ENCODE data around the gene TNFAIP6. TPM values are rescaled to one million over a fixed set of nuclear protein-coding genes. Genes with fewer than 3 reads are reported as not detected.

TNFAIP6 gene
- total RNA-seq, 1 donor from 2014 or later = 3.0 TPM

- no peaks in the 10 kb centered on the region for H3K36me3 ChIP-seq
- no peak for TF ChIP-seq CTCF (IDR thresholded peaks at IDR 0.05)
- H3K4me1 ChIP-seq = no peaks in the 10 kb centered on the region
- H3K9me3 ChIP-seq = no peaks in the 10 kb centered on the region
- no peak for ATAC-seq
- no peak overlapping the region for H3K4me3 ChIP-seq
- no peaks in the 10 kb centered on the region for H3K27me3 ChIP-seq
- no peak overlapping the region for H3K27ac ChIP-seq
- no peak for DNase-seq
- intact Hi-C loops (cut with DNase I) = no loop called here
Measured at GRCh38 chr2:151380580-151381235, 23.3 kb downstream of the TNFAIP6 start.

- no peak overlapping the region for H3K27ac ChIP-seq
- H3K4me3 ChIP-seq = no peak overlapping the region
- no peaks in the 10 kb centered on the region for H3K36me3 ChIP-seq
- H3K27me3 ChIP-seq = no peaks in the 10 kb centered on the region
- no peaks in the 10 kb centered on the region for H3K9me3 ChIP-seq
- DNase-seq (no peak), ATAC-seq (no peak)
- TF ChIP-seq CTCF (IDR thresholded peaks at IDR 0.05) = no peak
- H3K4me1 ChIP-seq = no peaks in the 10 kb centered on the region
- intact Hi-C loops (cut with DNase I) = no loop called here
Measured at GRCh38 chr2:151381266-151381665, 23.9 kb downstream of the TNFAIP6 start.

- no peaks in the 10 kb centered on the region for H3K36me3 ChIP-seq
- TF ChIP-seq CTCF (IDR thresholded peaks at IDR 0.05) = no peak
- no peaks in the 10 kb centered on the region for H3K27me3 ChIP-seq
- H3K9me3 ChIP-seq = no peaks in the 10 kb centered on the region
- H3K27ac ChIP-seq = no peak overlapping the region
- no peak overlapping the region for H3K4me3 ChIP-seq
- DNase-seq = no peak
- no peak for ATAC-seq
- intact Hi-C loops (cut with DNase I) = no loop called here
- no peaks in the 10 kb centered on the region for H3K4me1 ChIP-seq
Measured at GRCh38 chr2:151388011-151388410, 30.6 kb downstream of the TNFAIP6 start.

GRCh38 chr2:151391436-151391835 lies 34.0 kb downstream of the TNFAIP6 start:
- Histone ChIP-seq H3K9me3 (no peaks in the 10 kb centered on the region), H3K4me1 (no peaks in the 10 kb centered on the region), H3K4me3 (no peak overlapping the region), H3K27ac (no peak overlapping the region), H3K27me3 (no peaks in the 10 kb centered on the region), H3K36me3 (no peaks in the 10 kb centered on the region)
- no peak for DNase-seq
- intact Hi-C loops (cut with DNase I) = no loop called here
- TF ChIP-seq CTCF (IDR thresholded peaks at IDR 0.05) = no peak
- ATAC-seq = no peak

GRCh38 chr2:151394509-151394908 lies 37.1 kb downstream of the TNFAIP6 start:
- intact Hi-C loops (cut with DNase I) = no loop called here
- ATAC-seq = no peak
- Histone ChIP-seq H3K27ac (no peak overlapping the region), H3K9me3 (no peaks in the 10 kb centered on the region), H3K27me3 (no peaks in the 10 kb centered on the region), H3K36me3 (no peaks in the 10 kb centered on the region), H3K4me3 (no peak overlapping the region), H3K4me1 (no peaks in the 10 kb centered on the region)
- no peak for DNase-seq
- TF ChIP-seq CTCF (IDR thresholded peaks at IDR 0.05) = no peak

Data from upper lobe of right lung (tissue), 1 donor.